ENCODE results near the gene ADAT1.
"Not testable (repeated sequence)": the region's sequence is repeated elsewhere in the genome, so short reads cannot be mapped to it uniquely, and the experiment has no call there.

ADAT1 gene

GRCh38 chr16:75621170-75621477 is 2.0 kb downstream of the ADAT1 start:
- DNase-seq (ENCODE audit: low read depth in 2 of 2, low spot score in 1 of 2): no peak

GRCh38 chr16:75620326-75621169 is 2.5 kb downstream of the ADAT1 start:
- peak in 1 of 2 donors; percentile 29 for DNase-seq (ENCODE audit: low read depth in 2 of 2, low spot score in 1 of 2)

- no peak for DNase-seq (ENCODE audit: low read depth in 2 of 2, low spot score in 1 of 2)
Measured at GRCh38 chr16:75618780-75619179, 4.3 kb downstream of the ADAT1 start.

GRCh38 chr16:75617121-75617520 is 6.0 kb downstream of the ADAT1 start:
- DNase-seq (ENCODE audit: low read depth in 2 of 2, low spot score in 1 of 2): no peak

- DNase-seq (ENCODE audit: low read depth in 2 of 2, low spot score in 1 of 2): no peak
Measured at GRCh38 chr16:75616521-75617010, 6.5 kb downstream of the ADAT1 start.

GRCh38 chr16:75615619-75616018 is 7.5 kb downstream of the ADAT1 start:
- no peak for DNase-seq (ENCODE audit: low read depth in 2 of 2, low spot score in 1 of 2)

GRCh38 chr16:75614066-75614897 is 8.8 kb downstream of the ADAT1 start:
- DNase-seq (ENCODE audit: low read depth in 2 of 2, low spot score in 1 of 2): no peak

- no peak for DNase-seq (ENCODE audit: low read depth in 2 of 2, low spot score in 1 of 2)
Measured at GRCh38 chr16:75606507-75606906, 16.6 kb downstream of the ADAT1 start.

GRCh38 chr16:75603241-75603640 is 19.8 kb downstream of the ADAT1 start:
- DNase-seq (ENCODE audit: low read depth in 2 of 2, low spot score in 1 of 2): no peak

GRCh38 chr16:75599452-75600277 is 23.4 kb downstream of the ADAT1 start:
- no peak for DNase-seq (ENCODE audit: low read depth in 2 of 2, low spot score in 1 of 2)

GRCh38 chr16:75593825-75594820 is 29.0 kb downstream of the ADAT1 start:
- DNase-seq (ENCODE audit: low read depth in 2 of 2, low spot score in 1 of 2): no peak

- DNase-seq (ENCODE audit: low read depth in 2 of 2, low spot score in 1 of 2): no peak
Measured at GRCh38 chr16:75593308-75593707, 29.8 kb downstream of the ADAT1 start.

- not testable (repeated sequence) for DNase-seq (ENCODE audit: low read depth in 2 of 2, low spot score in 1 of 2)
Measured at GRCh38 chr16:75591927-75592326, 31.2 kb downstream of the ADAT1 start.

- DNase-seq (ENCODE audit: low read depth in 2 of 2, low spot score in 1 of 2): no peak
Measured at GRCh38 chr16:75590920-75591843, 31.9 kb downstream of the ADAT1 start.

GRCh38 chr16:75589306-75589705 is 33.8 kb downstream of the ADAT1 start:
- DNase-seq (ENCODE audit: low read depth in 2 of 2, low spot score in 1 of 2): no peak

- no peak for DNase-seq (ENCODE audit: low read depth in 2 of 2, low spot score in 1 of 2)
Measured at GRCh38 chr16:75588716-75589115, 34.4 kb downstream of the ADAT1 start.

GRCh38 chr16:75584108-75584507 is 39.0 kb downstream of the ADAT1 start:
- no peak for DNase-seq (ENCODE audit: low read depth in 2 of 2, low spot score in 1 of 2)

GRCh38 chr16:75579281-75579834 is 43.7 kb downstream of the ADAT1 start:
- no peak for DNase-seq (ENCODE audit: low read depth in 2 of 2, low spot score in 1 of 2)

GRCh38 chr16:75578725-75579124 is 44.4 kb downstream of the ADAT1 start:
- no peak for DNase-seq (ENCODE audit: low read depth in 2 of 2, low spot score in 1 of 2)

Measured in stimulated activated CD8-positive, alpha-beta memory T cell treated with anti-CD3 and anti-CD28 coated beads, Interleukin-4, amount 100 ng/mL, for 1 hour (primary cell).